K562 (cell line): ENCODE data around the gene BIRC5. TPM values are rescaled to one million over a fixed set of nuclear protein-coding genes. Genes with fewer than 3 reads are reported as not detected.
A peak's percentile ranks its signal among the peaks of the same experiment; 100 is the strongest.

Source experiments
- ATAC-seq: fragments of 200-7000 bp; cut with Tn5 transposase; 3 replicates; pipeline ENCODE4 v1.9.1; 2020; ENCODE audit warnings: moderate library complexity
- BruUV-seq: library from RNA; stranded (reverse); fragments of 400-500 nt; replicated peaks from 2 replicates; lab custom pipeline; 2021; lab: Mats Ljungman, UMichigan
- CTCF ChIA-PET: fragments of 300-600 bp; formaldehyde crosslinking; extraction: SDS; loops from one replicate; lab custom pipeline; 2021; ENCODE audit warnings: low intra/inter-chr PET ratio; lab: Yijun Ruan, JAX
- POLR2A ChIA-PET: fragments of 300-600, 350-650 bp; sonication (Branson Sonifier 250); formaldehyde crosslinking; extraction: SDS; loops from one replicate; lab custom pipeline; 2021; ENCODE audit warnings: antibody characterized with exemption, inconsistent platforms; lab: Yijun Ruan, JAX
- DNase-seq, 4 experiments: peaks; one replicate each; pipeline versions ENCODE4 v3.0.0 to v3.0.0-alpha.2; 2011 to 2018; ENCODE audit warnings: low spot score in 3 of 4, mixed read lengths in 3 of 4; ENCODE audit errors: extremely low read depth in 1 of 4
- FAIRE-seq: peaks from 2 replicates; lab custom pipeline; 2011; peaks lifted over from hg19 to GRCh38; lab: Jason Lieb, UNC
- H2AFZ ChIP-seq: 2 replicates; pipeline ENCODE4 v1.6.0; 2011; ENCODE audit warnings: low read depth, low read length, control low read depth, inconsistent platforms
- H3K27ac ChIP-seq: fragments of 200-600 bp; 3 replicates; pipeline ENCODE4 v1.8.0; 2011; ENCODE audit warnings: low read depth, mild to moderate bottlenecking, control low read depth, inconsistent platforms, low read length, moderate library complexity, mixed read lengths; ENCODE audit errors: extremely low read depth
- H3K27me3 ChIP-seq, 2 experiments: fragments of 300-600 bp in 1 of 2; 2 replicates in 1 of 2; 3 replicates in 1 of 2; pipeline versions ENCODE4 v1.6.0 to v1.8.0; 2011; ENCODE audit warnings: inconsistent platforms in 2 of 2, low read length in 2 of 2, mild to moderate bottlenecking in 1 of 2, mixed read lengths in 1 of 2, moderate library complexity in 1 of 2; ENCODE audit not compliant: control insufficient read depth in 2 of 2, insufficient read depth in 2 of 2
- H3K36me3 ChIP-seq: fragments of 300-600 bp; 3 replicates; pipeline ENCODE4 v1.8.0; 2011; ENCODE audit warnings: mild to moderate bottlenecking, low read length, inconsistent platforms; ENCODE audit not compliant: control insufficient read depth, insufficient read depth
- H3K4me1 ChIP-seq, 2 experiments: fragments of 200-600 bp in 1 of 2; replicated peaks in 1 of 2; 2 replicates in 1 of 2; 3 replicates in 1 of 2; pipeline versions ENCODE4 v1.5.1 to v1.8.0; 2011; ENCODE audit warnings: inconsistent platforms in 2 of 2, low read length in 2 of 2, mild to moderate bottlenecking in 1 of 2, mixed read lengths in 1 of 2, moderate library complexity in 1 of 2; ENCODE audit not compliant: control insufficient read depth in 2 of 2, insufficient read depth in 2 of 2
- H3K4me2 ChIP-seq: 2 replicates; pipeline ENCODE4 v1.6.1; 2011; ENCODE audit warnings: low read length, control low read depth, inconsistent platforms, mixed read lengths; ENCODE audit not compliant: insufficient read depth
- H3K4me3 ChIP-seq: fragments of 200-600 bp; sonication (generic), shearing (Covaris generic); 2 replicates; pipeline ENCODE4 v1.5.1; 2016; ENCODE audit warnings: control low read depth, inconsistent platforms
- H3K79me2 ChIP-seq: fragments of 200-600 bp; 3 replicates; pipeline ENCODE4 v1.8.0; 2011; ENCODE audit warnings: low read length, inconsistent platforms; ENCODE audit not compliant: control insufficient read depth, insufficient read depth
- H3K9ac ChIP-seq, 2 experiments: 2 replicates each; pipeline versions ENCODE4 v1.6.0 to v1.6.1; 2011; ENCODE audit warnings: low read depth in 2 of 2, low read length in 2 of 2, control low read depth in 1 of 2, inconsistent platforms in 1 of 2, mild to moderate bottlenecking in 1 of 2, mixed read lengths in 1 of 2; ENCODE audit not compliant: insufficient read depth in 1 of 2
- H3K9me1 ChIP-seq: one replicate; pipeline ENCODE4 v1.6.0; 2011; ENCODE audit warnings: inconsistent platforms, mild to moderate bottlenecking, low read length, moderate library complexity; ENCODE audit not compliant: control insufficient read depth, insufficient read depth
- H3K9me3 ChIP-seq: replicated peaks from 2 replicates; pipeline ENCODE4 v1.5.1; 2011; ENCODE audit warnings: low read depth, low read length, inconsistent platforms; ENCODE audit not compliant: control insufficient read depth, insufficient read depth
- H4K20me1 ChIP-seq: replicated peaks from 2 replicates; pipeline ENCODE4 v1.6.1; 2011; ENCODE audit warnings: low read length, inconsistent platforms, mixed read lengths; ENCODE audit not compliant: control insufficient read depth, insufficient read depth
- BACH1 ChIP-seq: fragments of 200-800 bp; sonication (Bioruptor generic); IDR thresholded peaks from 2 replicates; pipeline ENCODE4 v1.6.1; 2016; ENCODE audit warnings: missing genetic modification characterization, missing compliant biosample characterization
- CHCHD3 ChIP-seq: fragments of 250-450 bp; sonication (Bioruptor Pico); IDR thresholded peaks from 2 replicates; pipeline ENCODE4 v2.1.2; 2022; ENCODE audit warnings: mild to moderate bottlenecking
- E2F3 ChIP-seq: fragments of 250-450 bp; sonication (Bioruptor Pico); IDR thresholded peaks from 2 replicates; pipeline ENCODE4 v1.4.0; 2020; ENCODE audit warnings: mild to moderate bottlenecking
- EZH2 ChIP-seq: IDR thresholded peaks from 2 replicates; pipeline ENCODE4 v1.6.1; 2012; ENCODE audit warnings: low read depth, mild to moderate bottlenecking, inconsistent platforms, low read length, borderline replicate concordance
- KLF13 ChIP-seq: fragments of 450-650 bp; IDR thresholded peaks from 2 replicates; pipeline ENCODE4 v1.6.1; 2016; ENCODE audit warnings: missing genetic modification characterization, low read depth, mild to moderate bottlenecking, missing compliant biosample characterization, moderate library complexity, borderline replicate concordance
- MCM3 ChIP-seq: fragments of 450-650 bp; IDR thresholded peaks from 2 replicates; pipeline ENCODE4 v1.6.1; 2016
- MTF1 ChIP-seq: fragments of 250-450 bp; sonication (Bioruptor Pico); IDR thresholded peaks from 2 replicates; pipeline ENCODE4 v1.9.0; 2021; ENCODE audit warnings: moderate library complexity, mild to moderate bottlenecking, inconsistent platforms, borderline replicate concordance
- PHF20 ChIP-seq: fragments of 450-650 bp; IDR thresholded peaks from 2 replicates; pipeline ENCODE4 v1.6.1; 2018; ENCODE audit not compliant: partially characterized antibody
- PYGO2 ChIP-seq: fragments of 450-650 bp; IDR thresholded peaks from 2 replicates; pipeline ENCODE4 v1.6.1; 2016; ENCODE audit warnings: mild to moderate bottlenecking, missing genetic modification characterization, moderate library complexity, missing compliant biosample characterization
- RB1 ChIP-seq: fragments of 450-650 bp; IDR thresholded peaks from 2 replicates; pipeline ENCODE4 v1.6.1; 2017; ENCODE audit warnings: low read depth, mild to moderate bottlenecking
- RBM34 ChIP-seq: fragments of 200-400 bp; formaldehyde crosslinking; IDR thresholded peaks from 2 replicates; pipeline ENCODE4 v1.6.1; 2018; ENCODE audit warnings: low read length, borderline replicate concordance; ENCODE audit not compliant: insufficient read depth
- SMARCB1 ChIP-seq: IDR thresholded peaks from 2 replicates; pipeline ENCODE4 v1.6.1; 2011; ENCODE audit warnings: improper control_type of control experiment, low read depth; ENCODE audit not compliant: insufficient read length
- SOX6 ChIP-seq: fragments of 450-650 bp; IDR thresholded peaks from 2 replicates; pipeline ENCODE4 v1.6.1; 2014; ENCODE audit warnings: mild to moderate bottlenecking
- STAT5B ChIP-seq: fragments of 250-450 bp; sonication (Bioruptor Pico); IDR thresholded peaks from 2 replicates; pipeline ENCODE4 v1.8.0; 2021; ENCODE audit warnings: mild to moderate bottlenecking, inconsistent platforms
- ZKSCAN1 ChIP-seq: fragments of 150-350 bp; IDR thresholded peaks from 2 replicates; pipeline ENCODE4 v1.6.1; 2016; ENCODE audit warnings: low read depth, low read length
- ZNF133 ChIP-seq: fragments of 250-450 bp; sonication (Bioruptor Pico); IDR thresholded peaks from 2 replicates; pipeline ENCODE4 v1.4.0; 2020; ENCODE audit warnings: mild to moderate bottlenecking
- ZNF778 ChIP-seq: fragments of 450-650 bp; formaldehyde crosslinking; IDR thresholded peaks from 2 replicates; pipeline ENCODE4 v1.4.0; 2020; ENCODE audit warnings: mild to moderate bottlenecking, moderate library complexity
- ZSCAN32 ChIP-seq: fragments of 450-650 bp; formaldehyde crosslinking; IDR thresholded peaks from 2 replicates; pipeline ENCODE4 v1.4.0; 2020; ENCODE audit warnings: mild to moderate bottlenecking, moderate library complexity
- WGBS: fragments of 100-300 bp; shearing (Covaris generic); methylation state at CpG from one replicate; pipeline ENCODE4 v1.1.6; 2016; ENCODE audit warnings: low coverage, mixed read lengths; ENCODE audit not compliant: insufficient coverage; ENCODE audit errors: missing lambda C conversion rate; 5-methylcytosine and 5-hydroxymethylcytosine counted together
- in situ Hi-C: fragments of 300-500 bp; cut with MboI; formaldehyde crosslinking; loops from 4 replicates; pipeline ENCODE4 v1.15.0; 2018; ENCODE audit warnings: inconsistent platforms, mixed read lengths
- intact Hi-C: fragments of 100-400 bp; cut with micrococcal nuclease; formaldehyde crosslinking; loops from 2 replicates; pipeline ENCODE4 v1.14.2; 2022
- polyA plus RNA-seq, 8 experiments: library from polyadenylated mRNA; depleted of rRNA in 4 of 8; stranded (reverse) in 5 of 8; unstranded in 3 of 8; fragments of >200 nt; fragmentation: Nextera tagmentation in 2 of 8; fragmentation: Illumina TruSeq in 1 of 8; extraction: Ambion mirVana in 2 of 8; extraction: Trizol in 1 of 8; gene quantifications; 2 replicates each; pipeline versions ENCODE4 v1.2.1 to v1.2.3, GENCODE V29; 2011 to 2014; ENCODE audit warnings: inconsistent platforms in 1 of 8, missing spikeins in 1 of 8
- total RNA-seq, 7 experiments: library from RNA; depleted of rRNA in 6 of 7; stranded (reverse); fragments of >200 nt in 6 of 7; fragmentation: Illumina TruSeq in 2 of 7; extraction: Trizol in 2 of 7; gene quantifications; 2 replicates each; pipeline versions ENCODE4 v1.2.1 to v1.2.3, GENCODE V29; 2011 to 2021; ENCODE audit warnings: low replicate concordance in 1 of 7
- TF ChIP-seq, protein P1 (sequence below): fragments of 450-650 bp; formaldehyde crosslinking; conservative IDR thresholded peaks from 2 replicates; pipeline ENCODE4 v1.4.0; 2022; ENCODE audit warnings: mild to moderate bottlenecking, missing genetic modification characterization
- TF ChIP-seq, protein P2 (sequence below): fragments of 450-650 bp; formaldehyde crosslinking; IDR thresholded peaks from 2 replicates; pipeline ENCODE4 v1.4.0; 2022; ENCODE audit warnings: missing genetic modification characterization

BIRC5 gene
- total and polyA plus RNA-seq, 9 of the 15 experiments (the other 6 are each of a cell fraction or from before 2014, with no cell fraction given) = 64.4 to 140 (median 101) TPM

DNA sequence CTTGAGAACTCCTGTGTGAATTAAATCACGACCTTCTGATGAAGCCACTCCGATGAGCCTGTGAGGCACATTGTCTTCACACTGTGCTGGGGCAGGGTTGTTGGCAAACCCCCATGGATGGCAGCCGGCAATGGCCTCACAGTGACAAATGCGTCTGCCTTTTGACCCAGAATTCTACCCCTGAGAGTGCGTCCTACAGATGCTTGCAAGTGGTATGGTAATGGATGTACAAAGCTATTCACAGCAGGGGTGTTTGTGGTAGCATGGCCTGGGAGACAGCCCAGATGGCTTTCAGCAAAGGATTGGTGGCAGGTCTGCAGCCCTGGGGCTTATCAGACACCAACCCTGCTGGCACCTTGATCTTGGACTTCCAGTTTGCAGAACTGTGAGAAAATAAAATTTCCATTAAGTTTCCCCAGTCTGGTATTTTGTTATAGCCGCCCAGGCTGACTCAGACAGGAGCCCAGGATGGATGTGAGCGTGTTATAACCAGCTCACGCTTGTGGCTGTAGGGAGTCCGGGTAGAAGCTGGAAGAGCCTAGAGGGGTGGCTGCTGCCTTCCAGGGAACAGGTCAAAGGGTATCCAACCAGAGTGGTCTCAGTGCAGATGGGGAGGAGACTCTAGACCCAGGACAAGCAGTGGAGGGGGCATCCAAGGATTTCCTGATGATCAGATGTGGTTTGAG, 16.8 kb upstream of the BIRC5 start:
- peaks cover 0 to 3% of the 10 kb centered on the region in 2 experiments; a peak in 2 of 5 replicates for H3K4me1 ChIP-seq
- DNase-seq = no peak
- intact Hi-C loops = no loop called here
- H3K79me2 ChIP-seq = peaks cover 5% of the 10 kb centered on the region; the same call in 2 of the 3 replicates
- H3K9ac ChIP-seq = peak overlapping the region in 1 of 2 experiments; percentile 17; a peak in 1 of 4 replicates
- no peaks in the 10 kb centered on the region for H3K9me3 ChIP-seq
- H3K27ac ChIP-seq = no peak overlapping the region
- CTCF ChIA-PET = no interaction called here
- POLR2A ChIA-PET = interaction anchor here (0.8 to 5.5 kb wide), 3 partner anchors 10 to 114 kb away, joined by 4 to 29 read pairs (median 4); partner anchors contain the start of genes AFMID and TK1
- BruUV-seq = no TSS peak
- WGBS = 96% methylated on average over 9 of the region's 9 CpGs
- H3K36me3 ChIP-seq = peaks cover 67% of the 10 kb centered on the region; the same call in 2 of the 3 replicates
- no peak overlapping the region for H2AFZ ChIP-seq
- no peaks in the 10 kb centered on the region for H3K9me1 ChIP-seq
- TF ChIP-seq, protein P1, sequence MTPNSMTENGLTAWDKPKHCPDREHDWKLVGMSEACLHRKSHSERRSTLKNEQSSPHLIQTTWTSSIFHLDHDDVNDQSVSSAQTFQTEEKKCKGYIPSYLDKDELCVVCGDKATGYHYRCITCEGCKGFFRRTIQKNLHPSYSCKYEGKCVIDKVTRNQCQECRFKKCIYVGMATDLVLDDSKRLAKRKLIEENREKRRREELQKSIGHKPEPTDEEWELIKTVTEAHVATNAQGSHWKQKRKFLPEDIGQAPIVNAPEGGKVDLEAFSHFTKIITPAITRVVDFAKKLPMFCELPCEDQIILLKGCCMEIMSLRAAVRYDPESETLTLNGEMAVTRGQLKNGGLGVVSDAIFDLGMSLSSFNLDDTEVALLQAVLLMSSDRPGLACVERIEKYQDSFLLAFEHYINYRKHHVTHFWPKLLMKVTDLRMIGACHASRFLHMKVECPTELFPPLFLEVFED = no peak
- TF ChIP-seq ZSCAN32 (CRISPR knock-in tag) (no peak), SOX6 (no peak), PHF20 (no peak), EZH2 (no peak), ZNF778 (CRISPR knock-in tag) (no peak), BACH1 (no peak), E2F3 (no peak), SMARCB1 (no peak), ZKSCAN1 (no peak), MTF1 (CRISPR knock-in tag) (no peak), CHCHD3 (no peak), KLF13 (tag) (no peak), RB1 (no peak), MCM3 (no peak), ZNF133 (no peak), PYGO2 (no peak), STAT5B (no peak), RBM34 (no peak)
- TF ChIP-seq, protein P2, sequence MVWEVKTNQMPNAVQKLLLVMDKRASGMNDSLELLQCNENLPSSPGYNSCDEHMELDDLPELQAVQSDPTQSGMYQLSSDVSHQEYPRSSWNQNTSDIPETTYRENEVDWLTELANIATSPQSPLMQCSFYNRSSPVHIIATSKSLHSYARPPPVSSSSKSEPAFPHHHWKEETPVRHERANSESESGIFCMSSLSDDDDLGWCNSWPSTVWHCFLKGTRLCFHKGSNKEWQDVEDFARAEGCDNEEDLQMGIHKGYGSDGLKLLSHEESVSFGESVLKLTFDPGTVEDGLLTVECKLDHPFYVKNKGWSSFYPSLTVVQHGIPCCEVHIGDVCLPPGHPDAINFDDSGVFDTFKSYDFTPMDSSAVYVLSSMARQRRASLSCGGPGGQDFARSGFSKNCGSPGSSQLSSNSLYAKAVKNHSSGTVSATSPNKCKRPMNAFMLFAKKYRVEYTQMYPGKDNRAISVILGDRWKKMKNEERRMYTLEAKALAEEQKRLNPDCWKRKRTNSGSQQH = no peak
- H3K4me3 ChIP-seq = no peak overlapping the region
- H3K4me2 ChIP-seq = no peak overlapping the region
- no peaks in the 10 kb centered on the region for H4K20me1 ChIP-seq
- peak; percentile 11 for FAIRE-seq
- no peaks in the 10 kb centered on the region for H3K27me3 ChIP-seq
- ATAC-seq = no peak
- in situ Hi-C loops = no loop called here
